Astrocyte (in vitro differentiated cells and primary cell): Measurements from ENCODE around the gene PGA4.

Experiments used
- CTCF ChIP-seq: IDR thresholded peaks from 2 replicates; pipeline ENCODE4 v1.5.1; 2011; ENCODE audit warnings: low read depth, mild to moderate bottlenecking, inconsistent platforms, low read length, moderate library complexity; ENCODE audit not compliant: insufficient read depth
- EZH2 ChIP-seq: IDR thresholded peaks from 2 replicates; pipeline ENCODE4 v1.6.1; 2012; ENCODE audit warnings: mild to moderate bottlenecking, low read length, inconsistent platforms; ENCODE audit not compliant: insufficient read depth

DNA sequence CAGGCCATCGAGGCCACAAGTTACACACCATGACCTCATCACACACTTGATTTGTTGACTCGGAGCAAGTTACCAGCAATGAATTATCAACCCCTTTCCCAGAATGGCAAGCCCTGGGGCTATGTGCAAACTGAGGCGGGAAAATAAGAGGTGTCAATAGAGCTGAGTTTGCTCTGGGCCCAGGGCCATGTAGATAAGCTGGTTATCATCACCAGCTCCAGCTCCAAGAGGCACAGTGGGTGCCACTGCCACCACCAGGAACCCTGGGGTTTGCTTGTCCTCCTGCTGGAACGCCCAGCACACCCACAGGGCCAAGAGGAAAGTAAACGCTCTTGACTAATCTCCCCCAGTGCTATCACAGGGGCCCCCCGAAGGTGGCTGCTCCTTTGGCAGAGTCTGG is 47.9 kb upstream of the PGA4 start:
- no peak for TF ChIP-seq CTCF
- TF ChIP-seq EZH2, result no peak
